Measurements from ENCODE around the gene ORC5. TPM values are rescaled to one million over a fixed set of nuclear protein-coding genes. Genes with fewer than 3 reads are reported as not detected.

Gene ORC5
- polyA plus RNA-seq, 1 donor, result 14.9 TPM

DNA sequence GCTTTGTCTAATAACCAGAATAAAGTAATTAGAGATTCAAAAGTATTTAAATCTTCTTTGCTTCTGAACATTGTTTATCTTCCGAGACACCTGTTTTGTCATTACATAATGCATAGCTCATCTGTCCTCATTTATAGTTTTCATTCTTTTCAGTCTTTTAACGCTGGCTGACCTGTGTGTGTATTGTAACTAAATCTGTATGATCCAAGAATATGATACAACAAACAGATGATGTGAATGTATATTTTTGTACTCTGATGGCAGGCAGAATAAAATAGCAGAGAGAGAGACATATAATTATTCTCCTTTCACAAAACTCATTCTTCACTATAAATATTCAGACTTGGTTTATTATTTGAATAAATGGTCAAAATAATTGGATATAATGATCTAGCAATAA lies 80.6 kb downstream of the ORC5 start:
- DNase-seq (ENCODE audit: low read depth), result no peak

DNA sequence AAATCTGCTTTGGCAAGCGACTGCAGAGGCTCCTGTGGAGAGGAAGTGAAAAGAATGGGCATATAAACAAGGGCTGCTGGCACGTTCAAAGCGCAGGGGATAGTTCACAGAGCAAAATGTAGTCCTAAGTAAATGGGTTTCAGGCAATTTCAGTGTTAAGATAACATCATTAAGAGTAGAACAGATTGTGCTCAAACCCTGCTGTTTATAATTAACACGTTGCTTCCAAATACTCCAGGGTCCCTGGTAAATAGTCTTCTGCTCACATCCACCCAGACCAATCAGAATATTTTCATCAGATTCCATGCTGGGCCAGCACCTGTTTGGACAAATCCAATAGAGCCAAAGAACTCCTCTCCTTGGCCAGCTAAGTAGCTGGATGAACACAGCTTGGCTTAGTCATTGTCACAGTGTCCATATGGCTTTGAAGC lies 81.4 kb downstream of the ORC5 start:
- DNase-seq (ENCODE audit: low read depth), result no peak

DNA sequence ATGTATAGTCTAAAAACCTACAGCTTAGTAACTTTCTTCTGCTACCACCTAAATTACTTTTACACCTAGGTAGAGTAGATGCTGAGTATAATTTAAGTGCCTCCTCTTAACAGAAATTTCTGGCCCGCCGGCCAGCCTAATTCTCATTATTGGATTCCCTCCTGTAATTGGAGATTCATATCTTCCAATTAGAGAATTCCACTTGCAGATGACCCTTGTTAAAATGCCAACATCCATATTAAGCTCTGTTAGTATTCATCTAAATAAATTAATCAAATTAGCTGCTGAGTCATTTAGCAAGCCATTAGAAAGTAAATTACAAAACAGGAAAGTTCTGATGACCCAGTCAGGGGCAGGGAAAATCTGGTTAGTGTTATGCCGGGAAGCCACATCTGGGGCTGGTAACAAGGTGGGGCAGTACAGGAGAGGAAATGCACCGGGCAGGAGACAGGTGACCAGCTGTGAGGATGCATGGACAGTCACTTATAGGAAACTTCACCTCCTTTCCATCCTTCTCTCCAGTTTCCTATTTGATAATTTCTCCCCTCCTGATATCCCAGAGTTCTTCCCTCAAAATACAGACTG lies 82.8 kb downstream of the ORC5 start:
- no peak for DNase-seq (ENCODE audit: low read depth)

- DNase-seq (ENCODE audit: low read depth), result no peak
Observed at GRCh38 chr7:104124469-104124868, 83.3 kb downstream of the ORC5 start.

GRCh38 chr7:104123786-104124185 lies 84.0 kb downstream of the ORC5 start:
- no peak for DNase-seq (ENCODE audit: low read depth)

GRCh38 chr7:104113788-104114187 lies 94.0 kb downstream of the ORC5 start:
- DNase-seq (ENCODE audit: low read depth), result no peak

GRCh38 chr7:104112623-104113022 lies 95.2 kb downstream of the ORC5 start:
- DNase-seq (ENCODE audit: low read depth), result no peak

DNA sequence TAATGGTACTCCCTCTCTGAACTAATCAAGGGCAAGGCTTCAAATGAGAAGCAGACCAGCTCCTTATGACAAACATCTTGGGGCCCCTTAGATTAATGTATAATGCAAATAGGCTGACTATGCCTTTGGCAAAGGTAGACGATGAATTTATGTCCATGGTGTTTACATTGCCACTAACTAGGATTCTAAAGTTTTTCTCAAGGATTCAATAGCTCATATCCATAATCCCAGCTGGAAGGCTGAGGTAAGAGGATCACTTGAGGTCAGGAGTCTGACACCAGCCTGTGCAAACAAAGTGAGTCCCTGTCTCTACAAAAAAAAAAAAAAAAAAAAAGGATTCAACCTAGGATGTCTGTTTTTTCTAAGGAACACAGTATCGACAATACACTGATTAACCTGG lies 96.5 kb downstream of the ORC5 start:
- DNase-seq (ENCODE audit: low read depth), result no peak

DNA sequence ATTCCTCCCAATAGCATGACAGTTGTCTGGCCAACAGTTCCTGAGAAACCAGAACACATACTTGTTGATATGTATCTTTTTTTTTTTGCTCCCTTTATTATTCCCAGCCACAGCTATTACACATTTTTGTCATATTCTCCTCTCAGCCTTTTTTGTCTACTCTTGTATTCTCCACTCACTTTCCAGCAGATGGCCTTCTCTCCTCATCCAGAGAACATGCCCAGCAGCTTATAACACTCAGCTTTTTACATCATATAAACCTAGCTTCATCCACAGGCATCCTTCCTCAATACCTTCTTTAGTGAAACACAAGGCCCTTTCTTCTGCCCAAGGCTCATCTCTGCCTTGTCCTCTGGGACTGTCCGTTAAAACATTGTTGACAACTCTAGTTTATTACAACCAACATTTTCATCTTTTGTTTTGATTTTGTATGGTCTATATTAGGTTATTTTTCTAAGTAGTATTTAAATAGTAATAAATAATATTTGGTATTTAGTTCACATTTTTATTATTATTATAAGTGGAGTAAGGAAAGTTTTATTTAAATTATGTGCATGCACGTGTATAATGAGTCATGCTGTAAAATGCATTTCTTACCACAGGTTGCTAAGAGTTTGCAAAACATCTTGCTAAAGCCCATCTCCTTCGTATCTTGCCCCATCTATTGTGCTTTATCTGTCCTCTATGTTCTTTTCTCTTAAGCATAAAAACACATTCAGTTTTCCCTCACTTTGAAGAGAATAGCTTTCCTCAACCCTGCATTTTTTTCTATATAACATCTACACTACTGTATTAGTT lies 101.5 kb downstream of the ORC5 start:
- DNase-seq (ENCODE audit: low read depth), result no peak

- DNase-seq (ENCODE audit: low read depth), result no peak
Observed at GRCh38 chr7:104098890-104099289, 108.9 kb downstream of the ORC5 start.

DNA sequence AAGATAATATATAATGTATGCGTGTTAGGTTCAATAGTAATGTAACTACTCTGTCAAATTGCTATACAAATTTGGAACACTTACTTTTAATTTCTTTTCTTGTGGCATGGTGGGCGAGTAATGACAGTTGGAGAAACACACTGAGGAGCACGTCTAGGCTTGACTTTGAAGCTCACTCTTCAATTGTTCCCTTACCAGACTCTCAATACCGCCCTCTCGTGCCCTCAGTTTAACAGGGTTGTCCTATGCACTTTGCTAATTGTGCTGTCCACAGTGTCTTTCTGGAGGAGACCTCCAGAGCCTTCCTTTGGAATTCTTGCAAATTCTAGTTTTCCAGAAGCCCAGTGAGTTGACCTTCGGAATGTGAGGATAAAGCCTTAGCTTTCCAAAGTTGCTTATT lies 111.1 kb downstream of the ORC5 start:
- DNase-seq (ENCODE audit: low read depth), result no peak

DNA sequence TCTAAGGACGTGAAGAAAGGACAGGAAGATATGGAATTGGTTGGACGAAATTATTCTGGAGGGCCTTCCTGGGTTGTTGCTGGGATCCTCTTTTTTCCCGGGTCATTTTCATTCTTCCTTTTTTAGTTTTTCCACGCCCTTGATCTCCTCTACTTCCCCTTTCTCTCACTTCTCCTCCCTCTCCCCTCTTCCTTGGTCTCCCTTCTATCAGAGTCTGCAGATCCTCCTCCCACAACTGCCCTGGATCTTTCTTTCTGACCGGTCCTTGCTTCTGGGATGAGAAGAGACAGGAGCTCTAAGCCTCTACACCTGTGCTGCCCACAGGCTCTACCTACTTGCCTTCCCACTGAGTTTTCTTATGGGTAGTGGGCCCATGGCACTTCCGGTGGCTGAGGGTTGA lies 114.7 kb downstream of the ORC5 start:
- no peak for DNase-seq (ENCODE audit: low read depth)

GRCh38 chr7:104091242-104091641 lies 116.6 kb downstream of the ORC5 start:
- DNase-seq (ENCODE audit: low read depth), result no peak

DNA sequence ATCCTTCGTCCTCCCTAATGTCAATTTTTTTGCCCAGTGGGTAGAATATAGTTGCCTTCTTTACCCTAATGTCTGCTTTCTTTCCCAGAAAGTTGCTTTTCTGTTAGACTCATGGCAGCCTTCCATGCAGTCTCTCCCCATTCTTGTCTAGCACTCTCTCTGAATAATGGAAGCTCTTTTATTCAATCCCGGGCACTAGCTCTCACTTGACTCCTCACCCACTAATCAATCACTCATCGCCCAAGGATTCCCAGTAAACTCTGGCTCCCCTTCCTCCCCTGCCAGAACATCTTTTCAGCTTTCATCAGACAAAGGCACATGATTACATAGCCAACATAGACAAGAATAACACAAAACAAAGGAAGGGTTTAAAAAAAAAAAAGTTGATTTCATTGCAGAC lies 118.2 kb downstream of the ORC5 start:
- no peak for DNase-seq (ENCODE audit: low read depth)

- no peak for DNase-seq (ENCODE audit: low read depth)
Observed at GRCh38 chr7:104089061-104089460, 118.8 kb downstream of the ORC5 start.

Other genes with a start within 250 kb of the ORC5 start
- gene RELN, start 218.4 kb downstream of the ORC5 start, polyA plus RNA-seq (ENCODE audit: insufficient read length), result 3.5 TPM
- not detected for gene LHFPL3, start 120.6 kb upstream of the ORC5 start, polyA plus RNA-seq (ENCODE audit: insufficient read length)